H1 (cell line): ENCODE measurements around the gene UNK.

Source experiments
- ATF3 ChIP-seq: IDR thresholded peaks from 2 replicates; pipeline ENCODE4 v1.6.1; 2011; ENCODE audit warnings: low read depth, mild to moderate bottlenecking, low read length; ENCODE audit not compliant: insufficient read depth
- CTCF ChIP-seq, 3 experiments: IDR thresholded peaks; 1 replicate in 2 of 3; 2 replicates in 1 of 3; pipeline versions ENCODE4 v1.5.1 to v1.6.1; 2011; ENCODE audit warnings: low read length in 3 of 3, mild to moderate bottlenecking in 3 of 3, inconsistent platforms in 2 of 3, low read depth in 1 of 3, moderate library complexity in 1 of 3; ENCODE audit not compliant: insufficient read depth in 1 of 3; ENCODE audit errors: control extremely low read depth in 1 of 3
- EP300 ChIP-seq, 2 experiments: IDR thresholded peaks; 1 replicate in 1 of 2; 2 replicates in 1 of 2; pipeline ENCODE4 v1.6.1; 2011 to 2012; ENCODE audit warnings: low read depth in 2 of 2, low read length in 2 of 2, mild to moderate bottlenecking in 2 of 2, borderline replicate concordance in 1 of 2, inconsistent platforms in 1 of 2, moderate library complexity in 1 of 2
- MAFK ChIP-seq: IDR thresholded peaks from 2 replicates; pipeline ENCODE4 v1.6.1; 2012; ENCODE audit warnings: low read depth, mild to moderate bottlenecking, improper control_type of control experiment, low read length
- MAX ChIP-seq: IDR thresholded peaks from 2 replicates; pipeline ENCODE4 v1.6.1; 2012; ENCODE audit warnings: inconsistent platforms
- USF2 ChIP-seq: IDR thresholded peaks from 2 replicates; pipeline ENCODE4 v1.6.1; 2011; ENCODE audit warnings: low read length, improper control_type of control experiment

GRCh38 chr17:75812096-75813013, 27.7 kb downstream of the UNK start:
- no peak for TF ChIP-seq ATF3
- no peak for TF ChIP-seq CTCF (IDR thresholded peaks at IDR 0.05; ENCODE audit: control extremely low read depth in 1 of 3, insufficient read depth in 1 of 3, low read depth in 1 of 3, low read length in 3 of 3)
- TF ChIP-seq USF2, result no peak
- no peak for TF ChIP-seq MAX
- no peak for TF ChIP-seq MAFK
- no peak for TF ChIP-seq EP300 (IDR thresholded peaks at IDR 0.05; ENCODE audit: borderline replicate concordance in 1 of 2, low read depth in 2 of 2, low read length in 2 of 2)
